Neuronal stem cell (in vitro differentiated cells): ENCODE results near the gene PLXNB2.
A peak's percentile ranks its signal among the peaks of the same experiment; 100 is the strongest.

Experiments
- DNase-seq: peaks from one replicate; pipeline ENCODE4 v3.0.0-alpha.2; 2013; ENCODE audit warnings: low spot score
- H2AFZ ChIP-seq: one replicate; pipeline ENCODE4 v1.6.1; 2013; ENCODE audit warnings: mild to moderate bottlenecking, low read length, inconsistent platforms
- H2AK5ac ChIP-seq: 2 replicates; pipeline ENCODE4 v1.6.1; 2013; ENCODE audit warnings: low read depth, mild to moderate bottlenecking, inconsistent platforms, low read length, moderate library complexity, mixed read lengths
- H2BK120ac ChIP-seq: 2 replicates; pipeline ENCODE4 v1.6.1; 2013; ENCODE audit warnings: low read depth, mild to moderate bottlenecking, inconsistent platforms, low read length, moderate library complexity, mixed read lengths
- H2BK12ac ChIP-seq: one replicate; pipeline ENCODE4 v1.6.1; 2013; ENCODE audit warnings: low read length, inconsistent platforms
- H2BK15ac ChIP-seq: 2 replicates; pipeline ENCODE4 v1.6.1; 2013; ENCODE audit warnings: mild to moderate bottlenecking, low read length, inconsistent platforms, mixed read lengths
- H2BK5ac ChIP-seq: one replicate; pipeline ENCODE4 v1.6.1; 2013; ENCODE audit warnings: inconsistent platforms, mild to moderate bottlenecking, low read length, moderate library complexity
- H3K14ac ChIP-seq: one replicate; pipeline ENCODE4 v1.6.1; 2013; ENCODE audit warnings: low read length, inconsistent platforms
- H3K18ac ChIP-seq: 2 replicates; pipeline ENCODE4 v1.6.1; 2013; ENCODE audit warnings: low read length, inconsistent platforms
- H3K23ac ChIP-seq: 2 replicates; pipeline ENCODE4 v1.6.1; 2013; ENCODE audit warnings: low read depth, mild to moderate bottlenecking, mixed read lengths, low read length, inconsistent platforms; ENCODE audit not compliant: poor library complexity
- H3K27ac ChIP-seq: replicated peaks from 3 replicates; pipeline ENCODE4 v1.5.1; 2013; ENCODE audit warnings: low read length, inconsistent platforms
- H3K27me3 ChIP-seq, 3 experiments: 2 replicates each; pipeline ENCODE4 v1.6.1; 2013; ENCODE audit warnings: low read length in 3 of 3, mild to moderate bottlenecking in 2 of 3, inconsistent platforms in 1 of 3, low read depth in 1 of 3, mixed read lengths in 1 of 3, moderate library complexity in 1 of 3; ENCODE audit not compliant: control insufficient read depth in 3 of 3, insufficient read depth in 3 of 3
- H3K36me3 ChIP-seq, 2 donors: replicated peaks in 1 of 2; 2 replicates each; pipeline ENCODE4 v1.6.1; 2013; ENCODE audit warnings: low read length in 2 of 2; ENCODE audit not compliant: control insufficient read depth in 2 of 2, insufficient read depth in 2 of 2
- H3K4ac ChIP-seq: 2 replicates; pipeline ENCODE4 v1.6.1; 2013; ENCODE audit warnings: inconsistent platforms, mild to moderate bottlenecking, low read length, moderate library complexity
- H3K4me1 ChIP-seq, 2 donors: 1 replicate in 1 of 2; 2 replicates in 1 of 2; pipeline ENCODE4 v1.6.1; 2013; ENCODE audit warnings: low read length in 2 of 2, low read depth in 1 of 2; ENCODE audit not compliant: control insufficient read depth in 2 of 2, insufficient read depth in 1 of 2
- H3K4me2 ChIP-seq: one replicate; pipeline ENCODE4 v1.6.1; 2013; ENCODE audit warnings: mild to moderate bottlenecking, low read length, inconsistent platforms; ENCODE audit not compliant: insufficient read depth, poor library complexity, severe bottlenecking
- H3K4me3 ChIP-seq, 2 donors: 2 replicates each; pipeline ENCODE4 v1.5.1; 2013; ENCODE audit warnings: low read length in 2 of 2, mild to moderate bottlenecking in 2 of 2, inconsistent platforms in 1 of 2, moderate library complexity in 1 of 2
- H3K79me1 ChIP-seq: one replicate; pipeline ENCODE4 v1.6.1; 2013; ENCODE audit warnings: low read depth, mild to moderate bottlenecking, inconsistent platforms, low read length, moderate library complexity
- H3K9ac ChIP-seq: one replicate; pipeline ENCODE4 v1.6.1; 2013; ENCODE audit warnings: mild to moderate bottlenecking, low read depth, low read length, inconsistent platforms; ENCODE audit not compliant: poor library complexity
- H3K9me3 ChIP-seq, 2 donors: replicated peaks in 1 of 2; 2 replicates each; pipeline versions ENCODE3 to v1.6.1; 2013; ENCODE audit warnings: low read length in 2 of 2, mild to moderate bottlenecking in 2 of 2, inconsistent platforms in 1 of 2, low read depth in 1 of 2, mixed read lengths in 1 of 2, moderate library complexity in 1 of 2; ENCODE audit not compliant: control insufficient read depth in 2 of 2, insufficient read depth in 1 of 2
- H4K8ac ChIP-seq: one replicate; pipeline ENCODE4 v1.6.1; 2013; ENCODE audit warnings: low read depth, mild to moderate bottlenecking, inconsistent platforms, low read length, moderate library complexity
- H4K91ac ChIP-seq: one replicate; pipeline ENCODE4 v1.6.1; 2013; ENCODE audit warnings: low read length, low read depth, mild to moderate bottlenecking, inconsistent platforms; ENCODE audit not compliant: poor library complexity
- WGBS, 2 donors: extraction: QIAGEN DNeasy Blood & Tissue Kit; methylation state at CpG; one replicate each; pipeline ENCODE4 v1.1.7; 2013; ENCODE audit warnings: missing lambda C conversion rate in 2 of 2, mixed read lengths in 1 of 2; ENCODE audit not compliant: insufficient read length in 2 of 2, insufficient replicate concordance in 1 of 2; ENCODE audit errors: extremely low coverage in 2 of 2; 5-methylcytosine and 5-hydroxymethylcytosine counted together

Gene PLXNB2

GRCh38 chr22:50289151-50289941, 18.1 kb downstream of the PLXNB2 start:
- H2AK5ac ChIP-seq: peak overlapping the region; percentile 41

GRCh38 chr22:50287731-50288130, 19.7 kb downstream of the PLXNB2 start:
- Histone ChIP-seq H3K18ac (no peak overlapping the region), H3K4me1 (peaks cover 0 to 15% of the 10 kb centered on the region in 2 donors), H2BK12ac (no peak overlapping the region), H3K36me3 (peaks cover 55 to 92% of the 10 kb centered on the region in 2 donors), H2BK15ac (no peak overlapping the region), H3K27ac (no peak overlapping the region), H4K8ac (no peak overlapping the region), H3K9ac (no peak overlapping the region), H2BK120ac (no peak overlapping the region), H4K91ac (no peak overlapping the region), H3K14ac (no peak overlapping the region), H3K4ac (no peak overlapping the region), H2AFZ (no peak overlapping the region), H3K4me2 (no peak overlapping the region), H3K9me3 (no peaks in the 10 kb centered on the region), H3K27me3 (no peaks in the 10 kb centered on the region), H3K23ac (peak overlapping the region; percentile 20), H3K79me1 (peaks cover 56% of the 10 kb centered on the region), H2AK5ac (peak overlapping the region; percentile 37), H2BK5ac (peak overlapping the region; percentile 66), H3K4me3 (no peak overlapping the region)
- DNase-seq: no peak
- WGBS, 2 donors: no CpG with 5 or more reads among the region's 31 CpGs

More at GRCh38 chr22:50289151-50289941, 18.1 kb downstream of the PLXNB2 start:
- Histone ChIP-seq H3K27me3 (no peaks in the 10 kb centered on the region), H3K23ac (peak overlapping the region; percentile 81), H3K36me3 (peaks cover 46 to 89% of the 10 kb centered on the region in 2 donors), H2BK15ac (no peak overlapping the region), H3K9me3 (no peaks in the 10 kb centered on the region), H2BK120ac (no peak overlapping the region), H2AFZ (no peak overlapping the region), H3K4me2 (no peak overlapping the region), H3K18ac (no peak overlapping the region), H3K4ac (no peak overlapping the region), H3K9ac (no peak overlapping the region), H2BK5ac (peak overlapping the region; percentile 82), H3K4me3 (no peak overlapping the region), H2BK12ac (peak overlapping the region; percentile 3), H4K8ac (no peak overlapping the region), H3K14ac (peak overlapping the region; percentile 21), H3K4me1 (peaks cover 13 to 27% of the 10 kb centered on the region in 2 donors), H4K91ac (no peak overlapping the region), H3K79me1 (peaks cover 60% of the 10 kb centered on the region), H3K27ac (no peak overlapping the region)
- no peak for DNase-seq
- WGBS, 2 donors: no CpG with 5 or more reads among the region's 57 CpGs

- no peak overlapping the region for H3K27ac ChIP-seq
- no peak overlapping the region for H3K4ac ChIP-seq
- H2AK5ac ChIP-seq: no peak overlapping the region
- no peaks in the 10 kb centered on the region for H3K9me3 ChIP-seq
- no peaks in the 10 kb centered on the region for H3K27me3 ChIP-seq
- H3K9ac ChIP-seq: no peak overlapping the region
- H2AFZ ChIP-seq: no peak overlapping the region
- H3K4me3 ChIP-seq: peak overlapping the region in 1 of 2 donors; percentile 20
- H3K14ac ChIP-seq: peak overlapping the region; percentile 21
- peaks cover 0 to 10% of the 10 kb centered on the region in 2 donors for H3K4me1 ChIP-seq
- H2BK15ac ChIP-seq: no peak overlapping the region
- H4K91ac ChIP-seq: no peak overlapping the region
- H3K18ac ChIP-seq: no peak overlapping the region
- peak overlapping the region; percentile 43 for H4K8ac ChIP-seq
- no peak for DNase-seq
- H3K79me1 ChIP-seq: peaks cover 51% of the 10 kb centered on the region
- H2BK120ac ChIP-seq: no peak overlapping the region
- H3K4me2 ChIP-seq: no peak overlapping the region
- no CpG with 5 or more reads among the region's 40 CpGs for WGBS, 2 donors
- H2BK5ac ChIP-seq: no peak overlapping the region
- no peak overlapping the region for H2BK12ac ChIP-seq
- peaks cover 58 to 93% of the 10 kb centered on the region in 2 donors for H3K36me3 ChIP-seq
- peak overlapping the region; percentile 80 for H3K23ac ChIP-seq
These were observed 20.6 kb downstream of the PLXNB2 start for GRCh38 chr22:50286701-50287318.

- Histone ChIP-seq H2BK5ac (no peak overlapping the region), H3K14ac (peak overlapping the region; percentile 21), H2AK5ac (no peak overlapping the region), H3K4me3 (peak overlapping the region in 1 of 2 donors; percentile 20), H3K36me3 (peaks cover 62 to 93% of the 10 kb centered on the region in 2 donors), H3K18ac (no peak overlapping the region), H2AFZ (no peak overlapping the region), H3K79me1 (peaks cover 45% of the 10 kb centered on the region), H3K27ac (no peak overlapping the region), H2BK120ac (no peak overlapping the region), H3K9ac (no peak overlapping the region), H3K23ac (peak overlapping the region; percentile 80), H3K27me3 (no peaks in the 10 kb centered on the region), H3K4me1 (peaks cover 0 to 7% of the 10 kb centered on the region in 2 donors), H3K9me3 (no peaks in the 10 kb centered on the region), H2BK12ac (no peak overlapping the region), H4K8ac (no peak overlapping the region), H4K91ac (no peak overlapping the region), H3K4me2 (no peak overlapping the region), H3K4ac (no peak overlapping the region), H2BK15ac (no peak overlapping the region)
- no CpG with 5 or more reads among the region's 21 CpGs for WGBS, 2 donors
- DNase-seq: no peak
These were observed 21.2 kb downstream of the PLXNB2 start for GRCh38 chr22:50286275-50286674.
